Osteoblast (primary cell): Measurements from ENCODE around the gene TRAM2. TPM values are rescaled to one million over a fixed set of nuclear protein-coding genes. Genes with fewer than 3 reads are reported as not detected.

Experiments used
- DNase-seq: peaks from one replicate; pipeline ENCODE4 v3.0.0; 2011; ENCODE audit warnings: low spot score, mixed read lengths; ENCODE audit not compliant: insufficient read length; ENCODE audit errors: missing footprints
- H2AFZ ChIP-seq: 2 replicates; pipeline ENCODE4 v1.6.0; 2011; ENCODE audit warnings: mild to moderate bottlenecking, low read length
- H3K27ac ChIP-seq: 2 replicates; pipeline ENCODE4 v1.5.1; 2011; ENCODE audit warnings: mild to moderate bottlenecking, low read depth, low read length, moderate library complexity
- H3K27me3 ChIP-seq: 2 replicates; pipeline ENCODE4 v1.6.0; 2012; ENCODE audit warnings: mild to moderate bottlenecking, control low read depth, inconsistent platforms, low read length, moderate library complexity; ENCODE audit not compliant: insufficient read depth
- H3K36me3 ChIP-seq: 2 replicates; pipeline ENCODE4 v1.5.1; 2011; ENCODE audit warnings: mild to moderate bottlenecking, low read length, control low read depth, moderate library complexity; ENCODE audit not compliant: insufficient read depth
- H3K4me1 ChIP-seq: 2 replicates; pipeline ENCODE4 v1.5.1; 2011; ENCODE audit warnings: mild to moderate bottlenecking, low read length, control low read depth, moderate library complexity; ENCODE audit not compliant: insufficient read depth
- H3K4me2 ChIP-seq: 2 replicates; pipeline ENCODE4 v1.6.0; 2011; ENCODE audit warnings: mild to moderate bottlenecking, low read length; ENCODE audit not compliant: insufficient read depth
- H3K4me3 ChIP-seq: fragments of 200-600 bp; sonication (generic); 3 replicates; pipeline ENCODE4 v1.5.1; 2012; ENCODE audit warnings: mild to moderate bottlenecking, low read length, inconsistent platforms; ENCODE audit not compliant: insufficient read depth
- H3K79me2 ChIP-seq: 2 replicates; pipeline ENCODE4 v1.6.0; 2012; ENCODE audit warnings: mild to moderate bottlenecking, low read length, control low read depth, inconsistent platforms; ENCODE audit not compliant: insufficient read depth
- H3K9me3 ChIP-seq: 2 replicates; pipeline ENCODE4 v1.5.1; 2011; ENCODE audit warnings: low read depth, low read length, control low read depth
- H4K20me1 ChIP-seq: 2 replicates; pipeline ENCODE4 v1.6.0; 2012; ENCODE audit warnings: mild to moderate bottlenecking, low read length, control low read depth; ENCODE audit not compliant: insufficient read depth
- total RNA-seq: library from RNA; depleted of rRNA; stranded (reverse); fragments of >200 nt; gene quantifications from 2 replicates; pipeline ENCODE4 v1.2.3, GENCODE V29; 2012
- TF ChIP-seq, protein P1 (sequence below): IDR thresholded peaks from 2 replicates; pipeline ENCODE4 v1.5.1; 2011; ENCODE audit warnings: mild to moderate bottlenecking, low read depth, low read length, moderate library complexity; ENCODE audit errors: extremely low read depth

Gene TRAM2
- total RNA-seq, 1 donor, result 155 TPM

DNA sequence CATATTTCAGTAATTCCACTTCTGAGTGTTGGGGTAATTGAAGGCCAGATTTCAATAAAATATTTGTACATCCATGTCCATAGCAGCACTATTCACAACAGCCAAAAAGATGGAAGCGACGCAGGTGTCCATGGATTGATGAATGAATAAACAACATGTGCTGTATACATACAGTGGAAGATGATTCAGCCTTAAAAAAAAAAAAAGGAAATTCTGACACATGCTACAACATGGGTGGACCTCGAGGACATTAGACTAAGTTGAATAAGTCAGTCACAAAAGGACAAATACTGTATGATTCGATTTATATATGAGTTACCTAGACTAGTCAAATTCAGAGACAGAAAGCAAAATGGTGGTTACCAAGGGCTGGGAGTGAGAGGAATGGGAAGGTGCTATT is 57.2 kb downstream of the TRAM2 start:
- H4K20me1 ChIP-seq, result no peaks in the 10 kb centered on the region
- H3K4me3 ChIP-seq, result no peak overlapping the region
- no peak overlapping the region for H2AFZ ChIP-seq
- peaks cover 55% of the 10 kb centered on the region for H3K36me3 ChIP-seq
- TF ChIP-seq, protein P1, sequence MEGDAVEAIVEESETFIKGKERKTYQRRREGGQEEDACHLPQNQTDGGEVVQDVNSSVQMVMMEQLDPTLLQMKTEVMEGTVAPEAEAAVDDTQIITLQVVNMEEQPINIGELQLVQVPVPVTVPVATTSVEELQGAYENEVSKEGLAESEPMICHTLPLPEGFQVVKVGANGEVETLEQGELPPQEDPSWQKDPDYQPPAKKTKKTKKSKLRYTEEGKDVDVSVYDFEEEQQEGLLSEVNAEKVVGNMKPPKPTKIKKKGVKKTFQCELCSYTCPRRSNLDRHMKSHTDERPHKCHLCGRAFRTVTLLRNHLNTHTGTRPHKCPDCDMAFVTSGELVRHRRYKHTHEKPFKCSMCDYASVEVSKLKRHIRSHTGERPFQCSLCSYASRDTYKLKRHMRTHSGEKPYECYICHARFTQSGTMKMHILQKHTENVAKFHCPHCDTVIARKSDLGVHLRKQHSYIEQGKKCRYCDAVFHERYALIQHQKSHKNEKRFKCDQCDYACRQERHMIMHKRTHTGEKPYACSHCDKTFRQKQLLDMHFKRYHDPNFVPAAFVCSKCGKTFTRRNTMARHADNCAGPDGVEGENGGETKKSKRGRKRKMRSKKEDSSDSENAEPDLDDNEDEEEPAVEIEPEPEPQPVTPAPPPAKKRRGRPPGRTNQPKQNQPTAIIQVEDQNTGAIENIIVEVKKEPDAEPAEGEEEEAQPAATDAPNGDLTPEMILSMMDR, result no peak
- no peaks in the 10 kb centered on the region for H3K9me3 ChIP-seq
- H3K4me2 ChIP-seq, result no peak overlapping the region
- H3K4me1 ChIP-seq, result peaks cover 90% of the 10 kb centered on the region
- peaks cover 85% of the 10 kb centered on the region for H3K79me2 ChIP-seq
- no peak for DNase-seq
- H3K27ac ChIP-seq, result peak overlapping the region; percentile 97
- no peaks in the 10 kb centered on the region for H3K27me3 ChIP-seq

DNA sequence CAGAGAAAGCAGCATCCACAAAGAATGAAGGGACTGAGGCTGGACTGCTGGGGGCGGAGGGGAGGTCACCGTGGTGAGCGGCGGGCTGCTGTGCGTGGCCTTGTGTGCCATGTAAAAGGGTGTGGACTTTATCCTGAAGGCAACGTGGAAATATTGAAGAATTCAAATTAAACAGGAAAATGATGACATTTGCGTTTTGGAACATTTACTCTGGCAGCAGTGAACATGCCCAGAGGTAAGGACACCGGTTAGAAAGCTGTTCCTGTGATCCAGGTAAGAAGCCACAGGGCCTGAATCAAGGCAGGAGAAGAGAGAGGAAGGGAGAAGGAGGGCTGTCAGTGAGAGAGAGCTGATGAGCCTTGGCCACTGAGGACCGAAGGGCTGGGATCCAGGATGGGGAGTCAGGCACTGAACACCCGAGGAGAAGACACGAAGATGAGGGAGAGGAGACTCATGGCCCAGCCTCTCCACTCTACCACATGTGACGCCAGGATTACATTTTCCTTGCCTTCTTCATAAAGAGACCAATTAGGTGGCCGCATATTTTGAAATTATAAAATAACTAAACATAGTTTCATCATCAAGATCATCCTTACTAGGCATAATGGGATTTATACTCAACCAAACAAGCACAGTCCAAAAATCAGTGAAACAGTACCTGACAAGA is 58.4 kb downstream of the TRAM2 start:
- Histone ChIP-seq H2AFZ (no peak overlapping the region), H3K27me3 (no peaks in the 10 kb centered on the region), H3K4me3 (peak overlapping the region; percentile 30), H3K79me2 (peaks cover 78% of the 10 kb centered on the region), H3K9me3 (no peaks in the 10 kb centered on the region), H3K27ac (peak overlapping the region; percentile 97), H3K4me2 (peak overlapping the region; percentile 73), H3K36me3 (peaks cover 67% of the 10 kb centered on the region), H4K20me1 (no peaks in the 10 kb centered on the region), H3K4me1 (peaks cover 92% of the 10 kb centered on the region)
- TF ChIP-seq, protein P1, result no peak
- no peak for DNase-seq

DNA sequence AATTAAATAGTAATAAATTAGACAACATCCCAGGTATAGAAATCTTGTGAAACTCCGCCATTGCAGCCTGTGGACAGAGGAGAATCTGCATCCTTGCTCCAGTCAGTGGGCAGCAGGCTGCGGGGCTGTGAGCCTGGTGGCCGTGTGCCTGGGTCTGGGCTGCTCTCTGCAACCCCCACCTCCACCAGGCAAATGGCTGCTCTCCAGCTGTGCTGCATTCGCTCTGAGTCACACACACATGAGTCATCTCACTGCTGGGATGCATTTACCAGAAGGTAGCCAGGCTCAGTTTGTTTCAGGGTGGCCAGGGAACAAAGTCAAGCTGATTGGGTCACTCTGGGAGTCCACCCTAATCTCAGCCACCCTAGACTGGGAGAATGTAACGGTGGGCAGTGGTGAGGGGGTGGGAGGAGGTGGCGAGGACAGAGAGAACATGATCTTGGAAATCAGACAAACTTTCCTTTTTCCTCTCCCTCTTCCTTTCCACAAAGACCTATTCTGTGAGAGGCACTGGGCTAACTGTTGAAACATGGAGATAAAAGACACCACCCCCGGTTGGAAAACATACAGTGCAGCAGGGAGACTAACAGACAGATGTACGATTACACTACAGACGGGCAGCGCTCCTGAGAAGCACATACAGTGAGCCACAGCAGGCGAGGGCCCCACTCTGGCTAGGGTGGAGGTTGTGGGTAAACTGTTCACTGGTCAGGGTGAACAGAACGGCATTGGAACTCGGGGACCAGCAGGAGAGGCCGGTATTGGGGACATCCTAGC is 59.2 kb downstream of the TRAM2 start:
- H3K4me3 ChIP-seq, result peak overlapping the region; percentile 30
- no peaks in the 10 kb centered on the region for H3K9me3 ChIP-seq
- peak; percentile 90 for DNase-seq
- no peaks in the 10 kb centered on the region for H3K27me3 ChIP-seq
- no peaks in the 10 kb centered on the region for H4K20me1 ChIP-seq
- TF ChIP-seq, protein P1, result no peak
- peak overlapping the region; percentile 73 for H3K4me2 ChIP-seq
- H3K27ac ChIP-seq, result peak overlapping the region; percentile 97
- H3K4me1 ChIP-seq, result peaks cover 92% of the 10 kb centered on the region
- peaks cover 74% of the 10 kb centered on the region for H3K79me2 ChIP-seq
- peaks cover 71% of the 10 kb centered on the region for H3K36me3 ChIP-seq
- H2AFZ ChIP-seq, result no peak overlapping the region

DNA sequence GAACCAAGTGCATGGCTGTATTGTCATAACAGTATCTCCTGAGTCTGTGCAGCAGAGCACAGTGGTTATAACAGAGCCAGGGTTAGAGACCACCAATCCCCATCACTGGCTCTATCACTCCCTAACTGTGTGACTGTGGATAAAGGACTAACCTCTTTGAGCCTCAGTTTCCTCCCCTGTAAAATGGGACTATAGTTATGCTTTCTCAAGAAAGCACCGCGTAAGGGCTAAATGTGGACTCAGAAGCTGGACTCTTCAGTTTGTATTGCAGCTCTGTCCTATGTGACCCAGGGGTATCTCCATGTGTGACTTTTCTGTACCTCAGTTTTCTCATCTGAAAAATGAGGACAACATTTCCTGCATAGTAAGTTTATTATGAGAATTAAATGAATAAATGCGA is 59.9 kb downstream of the TRAM2 start:
- Histone ChIP-seq H3K79me2 (peaks cover 70% of the 10 kb centered on the region), H3K27me3 (no peaks in the 10 kb centered on the region), H4K20me1 (no peaks in the 10 kb centered on the region), H3K4me3 (no peak overlapping the region), H3K4me2 (no peak overlapping the region), H3K27ac (peak overlapping the region; percentile 97), H2AFZ (no peak overlapping the region), H3K36me3 (peaks cover 73% of the 10 kb centered on the region), H3K9me3 (no peaks in the 10 kb centered on the region), H3K4me1 (peaks cover 92% of the 10 kb centered on the region)
- TF ChIP-seq, protein P1, result no peak
- DNase-seq, result no peak
